K562 (cell line): ENCODE measurements around the gene ARHGEF10L. TPM values are rescaled to one million over a fixed set of nuclear protein-coding genes. Genes with fewer than 3 reads are reported as not detected.

Experiments
- CBFA2T3 ChIP-seq: fragments of 450-650 bp; IDR thresholded peaks from 2 replicates; pipeline ENCODE4 v1.6.1; 2017
- CREB3 ChIP-seq: fragments of 450-650 bp; conservative IDR thresholded peaks from 2 replicates; pipeline ENCODE4 v1.6.1; 2016; ENCODE audit warnings: missing genetic modification characterization, low read depth, mild to moderate bottlenecking, missing compliant biosample characterization, moderate library complexity
- DNMT1 ChIP-seq: fragments of 450-650 bp; IDR thresholded peaks from 2 replicates; pipeline ENCODE4 v1.6.1; 2016; ENCODE audit warnings: antibody characterized with exemption, mild to moderate bottlenecking
- HDAC8 ChIP-seq: fragments of 450-650 bp; IDR thresholded peaks from 2 replicates; pipeline ENCODE4 v1.6.1; 2016; ENCODE audit warnings: mild to moderate bottlenecking, missing genetic modification characterization, moderate library complexity, missing compliant biosample characterization
- LARP7 ChIP-seq: fragments of 450-650 bp; IDR thresholded peaks from 2 replicates; pipeline ENCODE4 v1.6.1; 2016
- LCOR ChIP-seq: sonication (generic); formaldehyde crosslinking; IDR thresholded peaks from 2 replicates; pipeline ENCODE4 v1.8.0; 2022; ENCODE audit warnings: mild to moderate bottlenecking, missing genetic modification reagents
- LEF1 ChIP-seq: fragments of 450-650 bp; IDR thresholded peaks from 2 replicates; pipeline ENCODE4 v1.6.1; 2016; ENCODE audit warnings: mild to moderate bottlenecking
- MAX ChIP-seq: sonication (generic); formaldehyde crosslinking; IDR thresholded peaks from 2 replicates; pipeline ENCODE4 v1.9.0; 2022; ENCODE audit warnings: mild to moderate bottlenecking, missing genetic modification reagents
- MXI1 ChIP-seq: IDR thresholded peaks from 2 replicates; pipeline ENCODE4 v1.6.1; 2011; ENCODE audit warnings: low read depth, mild to moderate bottlenecking, improper control_type of control experiment, low read length
- NCOA2 ChIP-seq, 2 experiments: fragments of 450-650 bp; IDR thresholded peaks; 2 replicates each; pipeline ENCODE4 v1.6.1; 2018; ENCODE audit warnings: mild to moderate bottlenecking in 2 of 2, moderate library complexity in 1 of 2; ENCODE audit not compliant: partially characterized antibody in 2 of 2
- NR2F6 ChIP-seq: fragments of 450-650 bp; formaldehyde crosslinking; IDR thresholded peaks from 2 replicates; pipeline ENCODE4 v1.4.0; 2020; ENCODE audit warnings: mild to moderate bottlenecking
- NRF1 ChIP-seq, 2 experiments: fragments of 450-650 bp; IDR thresholded peaks in 1 of 2; conservative IDR thresholded peaks in 1 of 2; 2 replicates each; pipeline ENCODE4 v1.6.1; 2014; ENCODE audit warnings: mild to moderate bottlenecking in 2 of 2
- PHF20 ChIP-seq: fragments of 450-650 bp; IDR thresholded peaks from 2 replicates; pipeline ENCODE4 v1.6.1; 2018; ENCODE audit not compliant: partially characterized antibody
- POU5F1 ChIP-seq: fragments of 150-350 bp; IDR thresholded peaks from 2 replicates; pipeline ENCODE4 v1.6.1; 2014; ENCODE audit warnings: borderline replicate concordance, low read length, low read depth, mild to moderate bottlenecking; ENCODE audit not compliant: partially characterized antibody
- PRMT5 ChIP-seq: sonication (generic); formaldehyde crosslinking; IDR thresholded peaks from 2 replicates; pipeline ENCODE4 v1.5.0; 2020; ENCODE audit warnings: missing genetic modification reagents
- TAF15 ChIP-seq: fragments of 200-400 bp; formaldehyde crosslinking; IDR thresholded peaks from 2 replicates; pipeline ENCODE4 v1.6.1; 2017; ENCODE audit warnings: mild to moderate bottlenecking, low read depth, low read length, moderate library complexity
- TOE1 ChIP-seq, 2 experiments: fragments of 450-650 bp in 1 of 2; sonication (generic) in 1 of 2; formaldehyde crosslinking in 1 of 2; IDR thresholded peaks; 2 replicates each; pipeline versions ENCODE4 v1.7.1 to v1.8.0; 2016 to 2022; ENCODE audit warnings: borderline replicate concordance in 2 of 2, mild to moderate bottlenecking in 2 of 2, antibody characterized with exemption in 1 of 2, inconsistent platforms in 1 of 2, low read depth in 1 of 2, missing genetic modification reagents in 1 of 2, moderate library complexity in 1 of 2
- TRIM24 ChIP-seq, 2 experiments: fragments of 450-650 bp; IDR thresholded peaks; 2 replicates each; pipeline ENCODE4 v1.6.1; 2016
- ZNF263 ChIP-seq: sonication (generic); formaldehyde crosslinking; IDR thresholded peaks from 2 replicates; pipeline ENCODE4 v1.8.0; 2022; ENCODE audit warnings: mild to moderate bottlenecking, missing genetic modification reagents, borderline replicate concordance
- ZNF444 ChIP-seq: fragments of 250-450 bp; sonication (Bioruptor Pico); IDR thresholded peaks from 2 replicates; pipeline ENCODE4 v1.4.0; 2020; ENCODE audit warnings: mild to moderate bottlenecking, moderate library complexity
- ZNF778 ChIP-seq: fragments of 450-650 bp; formaldehyde crosslinking; IDR thresholded peaks from 2 replicates; pipeline ENCODE4 v1.4.0; 2020; ENCODE audit warnings: mild to moderate bottlenecking, moderate library complexity
- polyA plus RNA-seq, 8 experiments: library from polyadenylated mRNA; depleted of rRNA in 4 of 8; stranded (reverse) in 5 of 8; unstranded in 3 of 8; fragments of >200 nt; fragmentation: Nextera tagmentation in 2 of 8; fragmentation: Illumina TruSeq in 1 of 8; extraction: Ambion mirVana in 2 of 8; extraction: Trizol in 1 of 8; gene quantifications; 2 replicates each; pipeline versions ENCODE4 v1.2.1 to v1.2.3, GENCODE V29; 2011 to 2014; ENCODE audit warnings: inconsistent platforms in 1 of 8, missing spikeins in 1 of 8
- total RNA-seq, 7 experiments: library from RNA; depleted of rRNA in 6 of 7; stranded (reverse); fragments of >200 nt in 6 of 7; fragmentation: Illumina TruSeq in 2 of 7; extraction: Trizol in 2 of 7; gene quantifications; 2 replicates each; pipeline versions ENCODE4 v1.2.1 to v1.2.3, GENCODE V29; 2011 to 2021; ENCODE audit warnings: low replicate concordance in 1 of 7
- TF ChIP-seq, protein P1 (sequence below), 3 experiments: fragments of 200-800 bp in 1 of 3; sonication (Bioruptor generic) in 1 of 3; sonication (generic) in 1 of 3; formaldehyde crosslinking in 1 of 3; IDR thresholded peaks; 2 replicates each; pipeline versions ENCODE4 v1.6.1 to v1.8.0; 2016 to 2022; ENCODE audit warnings: mild to moderate bottlenecking in 2 of 3, missing compliant biosample characterization in 2 of 3, missing genetic modification characterization in 2 of 3, missing genetic modification reagents in 1 of 3
- TF ChIP-seq, protein P2 (sequence below): fragments of 450-650 bp; formaldehyde crosslinking; IDR thresholded peaks from 2 replicates; pipeline ENCODE4 v1.4.0; 2020; ENCODE audit warnings: mild to moderate bottlenecking, moderate library complexity
- TF ChIP-seq, protein P3 (sequence below): fragments of 250-450 bp; sonication (Bioruptor Pico); IDR thresholded peaks from 2 replicates; pipeline ENCODE4 v1.5.0; 2021

The ARHGEF10L gene
- total and polyA plus RNA-seq, 9 of the 15 experiments (the other 6 are each of a cell fraction or from before 2014, with no cell fraction given) = 0.09 to 0.13 TPM; not detected in 7

DNA sequence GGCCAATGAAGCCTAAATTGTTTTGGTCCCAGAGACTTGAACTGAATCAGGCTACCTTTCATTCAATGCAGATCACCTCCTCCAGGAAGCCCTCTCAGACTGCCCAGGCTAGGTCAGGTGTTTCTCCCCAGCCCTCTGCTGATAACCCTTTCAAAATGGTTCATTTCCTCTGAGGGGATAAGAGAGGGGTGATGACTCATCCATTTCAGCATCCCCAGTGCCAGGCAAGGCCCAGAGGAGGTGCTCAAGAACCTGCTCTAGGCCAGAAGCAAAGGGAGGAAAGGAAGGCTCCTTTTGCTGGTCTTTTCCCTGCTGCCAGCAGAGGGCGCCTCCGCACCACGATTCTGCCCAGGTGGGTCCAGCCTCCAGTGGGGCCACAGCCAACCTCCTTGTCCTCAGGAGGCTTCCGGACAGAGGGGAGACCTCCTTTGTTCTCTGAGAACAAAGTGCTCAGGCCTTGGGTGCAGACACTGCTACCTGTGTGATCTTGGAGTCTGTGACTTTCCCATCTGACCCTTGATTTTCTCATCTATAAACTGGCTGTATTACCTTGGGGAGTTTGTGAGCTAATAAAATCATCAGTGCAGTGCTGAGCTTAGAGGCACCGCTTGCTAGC lies 45.3 kb upstream of the ARHGEF10L start (continued):
- TF ChIP-seq, protein P1, sequence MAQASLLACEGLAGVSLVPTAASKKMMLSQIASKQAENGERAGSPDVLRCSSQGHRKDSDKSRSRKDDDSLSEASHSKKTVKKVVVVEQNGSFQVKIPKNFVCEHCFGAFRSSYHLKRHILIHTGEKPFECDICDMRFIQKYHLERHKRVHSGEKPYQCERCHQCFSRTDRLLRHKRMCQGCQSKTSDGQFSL (CRISPR knock-in tag; IDR thresholded peaks at IDR 0.05) = no peak
- TF ChIP-seq, protein P1 (tag; IDR thresholded peaks at IDR 0.05) = no peak
- TF ChIP-seq, protein P2, sequence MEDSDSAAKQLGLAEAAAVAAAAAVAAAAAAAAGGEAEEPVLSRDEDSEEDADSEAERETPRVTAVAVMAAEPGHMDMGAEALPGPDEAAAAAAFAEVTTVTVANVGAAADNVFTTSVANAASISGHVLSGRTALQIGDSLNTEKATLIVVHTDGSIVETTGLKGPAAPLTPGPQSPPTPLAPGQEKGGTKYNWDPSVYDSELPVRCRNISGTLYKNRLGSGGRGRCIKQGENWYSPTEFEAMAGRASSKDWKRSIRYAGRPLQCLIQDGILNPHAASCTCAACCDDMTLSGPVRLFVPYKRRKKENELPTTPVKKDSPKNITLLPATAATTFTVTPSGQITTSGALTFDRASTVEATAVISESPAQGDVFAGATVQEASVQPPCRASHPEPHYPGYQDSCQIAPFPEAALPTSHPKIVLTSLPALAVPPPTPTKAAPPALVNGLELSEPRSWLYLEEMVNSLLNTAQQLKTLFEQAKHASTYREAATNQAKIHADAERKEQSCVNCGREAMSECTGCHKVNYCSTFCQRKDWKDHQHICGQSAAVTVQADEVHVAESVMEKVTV (CRISPR knock-in tag) = peak; percentile 49
- TF ChIP-seq CBFA2T3 (peak; percentile 55), LARP7 (no peak), ZNF778 (CRISPR knock-in tag) (no peak), ZNF444 (CRISPR knock-in tag) (no peak), NR2F6 (CRISPR knock-in tag) (no peak), ZNF263 (CRISPR knock-in tag) (no peak), TAF15 (no peak), LCOR (CRISPR knock-in tag) (0 out of 2 replicates have a peak, but pooled peaks have one; percentile 46), PRMT5 (CRISPR knock-in tag) (no peak), MXI1 (no peak), DNMT1 (no peak), PHF20 (no peak), CREB3 (no peak), NRF1 (conservative IDR thresholded peaks at IDR 0.05 in 1 of 2, IDR thresholded peaks at IDR 0.05 in 1 of 2) (peak; percentile 46 to 55), MAX (CRISPR knock-in tag) (peak; percentile 35; the same call in 1 of the 2 replicates), TOE1 (IDR thresholded peaks at IDR 0.05; ENCODE audit: borderline replicate concordance) (peak; percentile 58; the same call in 1 of the 2 replicates), TOE1 (CRISPR knock-in tag; IDR thresholded peaks at IDR 0.05; ENCODE audit: borderline replicate concordance, low read depth) (no peak), LEF1 (no peak), HDAC8 (tag) (no peak), TRIM24 (IDR thresholded peaks at IDR 0.05) (peak in 1 of 2 experiments; percentile 63; a peak in 2 of 4 replicates), NCOA2 (IDR thresholded peaks at IDR 0.05; ENCODE audit: partially characterized antibody in 2 of 2) (no peak), POU5F1 (no peak)
- TF ChIP-seq, protein P3, sequence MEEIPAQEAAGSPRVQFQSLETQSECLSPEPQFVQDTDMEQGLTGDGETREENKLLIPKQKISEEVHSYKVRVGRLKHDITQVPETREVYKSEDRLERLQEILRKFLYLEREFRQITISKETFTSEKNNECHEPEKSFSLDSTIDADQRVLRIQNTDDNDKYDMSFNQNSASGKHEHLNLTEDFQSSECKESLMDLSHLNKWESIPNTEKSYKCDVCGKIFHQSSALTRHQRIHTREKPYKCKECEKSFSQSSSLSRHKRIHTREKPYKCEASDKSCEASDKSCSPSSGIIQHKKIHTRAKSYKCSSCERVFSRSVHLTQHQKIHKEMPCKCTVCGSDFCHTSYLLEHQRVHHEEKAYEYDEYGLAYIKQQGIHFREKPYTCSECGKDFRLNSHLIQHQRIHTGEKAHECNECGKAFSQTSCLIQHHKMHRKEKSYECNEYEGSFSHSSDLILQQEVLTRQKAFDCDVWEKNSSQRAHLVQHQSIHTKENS = no peak
